Neural cell (in vitro differentiated cells): Measurements from ENCODE around the gene MAPK7. TPM values are rescaled to one million over a fixed set of nuclear protein-coding genes. Genes with fewer than 3 reads are reported as not detected.

Experiments used
- H2AFZ ChIP-seq: fragments of 200-600, 300-800 bp; sonication (generic), shearing (Covaris generic); 2 replicates; pipeline ENCODE4 v1.6.0; 2014; ENCODE audit warnings: low read depth, mild to moderate bottlenecking, antibody characterized with exemption, low read length, moderate library complexity
- H3F3A ChIP-seq: fragments of 200-600 bp; shearing (Covaris generic); 2 replicates; pipeline ENCODE4 v1.6.1; 2016; ENCODE audit warnings: mild to moderate bottlenecking, moderate library complexity, mixed read lengths, antibody characterized with exemption, low read length; ENCODE audit not compliant: insufficient read depth, poor library complexity, severe bottlenecking
- H3K27ac ChIP-seq: fragments of 200-600, 300-800 bp; sonication (generic), shearing (Covaris generic); 2 replicates; pipeline ENCODE4 v1.5.1; 2014; ENCODE audit warnings: mild to moderate bottlenecking, low read length, moderate library complexity
- H3K27me3 ChIP-seq: fragments of 300-800, 200-600 bp; sonication (generic), shearing (Covaris generic); 2 replicates; pipeline ENCODE4 v1.6.0; 2014; ENCODE audit warnings: mild to moderate bottlenecking, low read depth, low read length, moderate library complexity; ENCODE audit not compliant: insufficient read depth
- H3K36me3 ChIP-seq: fragments of 300-800, 200-600 bp; sonication (generic), shearing (Covaris generic); 2 replicates; pipeline ENCODE4 v1.5.1; 2014; ENCODE audit warnings: mild to moderate bottlenecking, antibody characterized with exemption, low read length, moderate library complexity; ENCODE audit not compliant: insufficient read depth
- H3K4me2 ChIP-seq: fragments of 300-800, 200-600 bp; sonication (generic), shearing (Covaris generic); 2 replicates; pipeline ENCODE4 v1.6.0; 2014; ENCODE audit warnings: mild to moderate bottlenecking, low read length
- H3K4me3 ChIP-seq: fragments of 300-800, 200-600 bp; sonication (generic), shearing (Covaris generic); 2 replicates; pipeline ENCODE4 v1.5.1; 2014; ENCODE audit warnings: mild to moderate bottlenecking, low read length, moderate library complexity
- H3K79me2 ChIP-seq: fragments of 200-600 bp; shearing (Covaris generic); replicated peaks from 2 replicates; pipeline ENCODE4 v1.6.0; 2014; ENCODE audit warnings: mild to moderate bottlenecking, low read length, moderate library complexity; ENCODE audit not compliant: insufficient read depth
- H3K9ac ChIP-seq: fragments of 300-800, 200-600 bp; sonication (generic), shearing (Covaris generic); 2 replicates; pipeline ENCODE4 v1.6.1; 2016; ENCODE audit warnings: mild to moderate bottlenecking, low read length, mixed read lengths
- H3K9me2 ChIP-seq: fragments of 200-600 bp; shearing (Covaris generic); 2 replicates; pipeline ENCODE4 v1.6.1; 2016; ENCODE audit warnings: mild to moderate bottlenecking, low read length, mixed read lengths; ENCODE audit not compliant: insufficient read depth
- H3K9me3 ChIP-seq: fragments of 200-600, 300-800 bp; sonication (generic), shearing (Covaris generic); 2 replicates; pipeline ENCODE4 v1.6.1; 2016; ENCODE audit warnings: mild to moderate bottlenecking, mixed run types, low read length, moderate library complexity, mixed read lengths
- H4K20me1 ChIP-seq: fragments of 200-600 bp; shearing (Covaris generic); 2 replicates; pipeline ENCODE4 v1.6.1; 2016; ENCODE audit warnings: mild to moderate bottlenecking, mixed run types; ENCODE audit not compliant: insufficient read depth
- EP300 ChIP-seq: fragments of 450-650 bp; conservative IDR thresholded peaks from 2 replicates; pipeline ENCODE4 v1.6.1; 2014; ENCODE audit warnings: antibody characterized with exemption, mild to moderate bottlenecking, moderate library complexity; ENCODE audit not compliant: poor library complexity, severe bottlenecking
- EZH2 ChIP-seq: fragments of 200-600, 300-800 bp; shearing (Covaris generic), sonication (generic); IDR thresholded peaks from 2 replicates; pipeline ENCODE4 v1.6.1; 2014; ENCODE audit warnings: antibody characterized with exemption, low read length, borderline replicate concordance, mild to moderate bottlenecking; ENCODE audit not compliant: insufficient read depth, poor library complexity, severe bottlenecking
- MXI1 ChIP-seq: fragments of 450-650 bp; conservative IDR thresholded peaks from 2 replicates; pipeline ENCODE4 v1.6.1; 2014; ENCODE audit warnings: antibody characterized with exemption, mild to moderate bottlenecking; ENCODE audit not compliant: poor library complexity, severe bottlenecking
- POLR2AphosphoS5 ChIP-seq: IDR thresholded peaks from 2 replicates; pipeline ENCODE4 v1.6.1; 2012
- RAD21 ChIP-seq: fragments of 450-650 bp; conservative IDR thresholded peaks from 2 replicates; pipeline ENCODE4 v1.6.1; 2014; ENCODE audit warnings: antibody characterized with exemption, mild to moderate bottlenecking, moderate library complexity
- SMC3 ChIP-seq: fragments of 450-650 bp; conservative IDR thresholded peaks from 2 replicates; pipeline ENCODE4 v1.6.1; 2014; ENCODE audit warnings: antibody characterized with exemption, mild to moderate bottlenecking, moderate library complexity; ENCODE audit not compliant: poor library complexity
- TAF1 ChIP-seq: IDR thresholded peaks from 2 replicates; pipeline ENCODE4 v1.6.1; 2012; ENCODE audit warnings: low read depth
- polyA plus RNA-seq: library from polyadenylated mRNA; depleted of rRNA; stranded (reverse); fragments of >200 nt; gene quantifications from 2 replicates; pipeline ENCODE4 v1.2.3, GENCODE V29; 2014
- TF ChIP-seq, protein P1 (sequence below): fragments of 450-650 bp; IDR thresholded peaks from 2 replicates; pipeline ENCODE4 v1.5.1; 2014; ENCODE audit warnings: antibody characterized with exemption, mild to moderate bottlenecking, moderate library complexity; ENCODE audit not compliant: poor library complexity, severe bottlenecking
- TF ChIP-seq, protein P2 (sequence below): IDR thresholded peaks from 2 replicates; pipeline ENCODE4 v1.6.1; 2012; ENCODE audit warnings: borderline replicate concordance

Gene MAPK7
- polyA plus RNA-seq, 1 donor from 2014 or later, result 18.8 TPM

DNA sequence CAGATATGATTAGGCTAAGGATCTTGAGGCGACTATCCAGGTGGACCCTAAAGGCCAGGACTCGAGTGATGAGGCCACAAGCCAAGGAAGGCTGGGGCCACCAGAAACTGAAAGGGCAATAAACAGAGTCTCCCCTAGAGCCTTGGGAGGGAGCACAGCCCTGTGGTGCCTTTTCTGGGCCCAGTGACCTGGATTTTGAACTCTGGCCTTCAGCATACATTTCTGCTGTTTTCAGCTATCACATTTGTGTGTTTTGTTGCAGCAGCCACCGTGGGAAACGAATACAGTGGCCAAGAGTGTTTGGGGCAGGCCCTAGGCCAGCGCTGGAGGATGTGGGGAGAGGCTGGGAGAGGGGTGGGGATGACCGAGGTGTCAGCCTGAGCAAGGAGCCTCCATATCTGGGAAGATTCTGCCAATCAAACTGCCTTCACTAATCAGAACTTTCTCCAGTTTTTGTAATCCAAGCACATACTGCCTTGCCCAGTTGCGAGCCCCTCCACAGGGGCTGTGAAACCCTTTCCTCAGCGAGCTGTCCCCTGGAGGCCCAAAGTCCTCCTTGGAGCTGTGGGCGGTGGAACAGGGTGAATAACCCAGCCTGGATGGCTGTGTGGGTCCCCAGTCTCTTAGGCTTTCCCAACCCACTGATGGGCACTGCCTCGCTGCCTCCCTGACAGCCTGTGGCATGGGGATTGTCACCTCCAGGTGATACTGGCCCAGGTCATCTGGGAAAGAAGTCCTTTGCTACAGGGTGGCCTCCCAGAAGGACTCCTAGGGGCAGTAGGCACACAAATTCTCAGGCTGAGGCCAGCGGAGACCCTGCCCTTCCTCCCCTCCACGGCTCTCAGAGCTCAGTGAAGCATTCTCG is 32.6 kb upstream of the MAPK7 start:
- H3K9me3 ChIP-seq, result no peaks in the 10 kb centered on the region
- no peak overlapping the region for H3K27ac ChIP-seq
- no peaks in the 10 kb centered on the region for H3K9me2 ChIP-seq
- H3K4me2 ChIP-seq, result no peak overlapping the region
- TF ChIP-seq SMC3 (no peak), POLR2AphosphoS5 (peak; percentile 4), EZH2 (no peak), TAF1 (no peak), EP300 (no peak)
- TF ChIP-seq, protein P1, sequence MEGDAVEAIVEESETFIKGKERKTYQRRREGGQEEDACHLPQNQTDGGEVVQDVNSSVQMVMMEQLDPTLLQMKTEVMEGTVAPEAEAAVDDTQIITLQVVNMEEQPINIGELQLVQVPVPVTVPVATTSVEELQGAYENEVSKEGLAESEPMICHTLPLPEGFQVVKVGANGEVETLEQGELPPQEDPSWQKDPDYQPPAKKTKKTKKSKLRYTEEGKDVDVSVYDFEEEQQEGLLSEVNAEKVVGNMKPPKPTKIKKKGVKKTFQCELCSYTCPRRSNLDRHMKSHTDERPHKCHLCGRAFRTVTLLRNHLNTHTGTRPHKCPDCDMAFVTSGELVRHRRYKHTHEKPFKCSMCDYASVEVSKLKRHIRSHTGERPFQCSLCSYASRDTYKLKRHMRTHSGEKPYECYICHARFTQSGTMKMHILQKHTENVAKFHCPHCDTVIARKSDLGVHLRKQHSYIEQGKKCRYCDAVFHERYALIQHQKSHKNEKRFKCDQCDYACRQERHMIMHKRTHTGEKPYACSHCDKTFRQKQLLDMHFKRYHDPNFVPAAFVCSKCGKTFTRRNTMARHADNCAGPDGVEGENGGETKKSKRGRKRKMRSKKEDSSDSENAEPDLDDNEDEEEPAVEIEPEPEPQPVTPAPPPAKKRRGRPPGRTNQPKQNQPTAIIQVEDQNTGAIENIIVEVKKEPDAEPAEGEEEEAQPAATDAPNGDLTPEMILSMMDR, result no peak
- H3K79me2 ChIP-seq, result no peaks in the 10 kb centered on the region
- H3K27me3 ChIP-seq, result no peaks in the 10 kb centered on the region
- no peaks in the 10 kb centered on the region for H3F3A ChIP-seq
- no peaks in the 10 kb centered on the region for H4K20me1 ChIP-seq
- H3K4me3 ChIP-seq, result no peak overlapping the region
- no peak overlapping the region for H2AFZ ChIP-seq
- no peaks in the 10 kb centered on the region for H3K36me3 ChIP-seq
- no peak overlapping the region for H3K9ac ChIP-seq

DNA sequence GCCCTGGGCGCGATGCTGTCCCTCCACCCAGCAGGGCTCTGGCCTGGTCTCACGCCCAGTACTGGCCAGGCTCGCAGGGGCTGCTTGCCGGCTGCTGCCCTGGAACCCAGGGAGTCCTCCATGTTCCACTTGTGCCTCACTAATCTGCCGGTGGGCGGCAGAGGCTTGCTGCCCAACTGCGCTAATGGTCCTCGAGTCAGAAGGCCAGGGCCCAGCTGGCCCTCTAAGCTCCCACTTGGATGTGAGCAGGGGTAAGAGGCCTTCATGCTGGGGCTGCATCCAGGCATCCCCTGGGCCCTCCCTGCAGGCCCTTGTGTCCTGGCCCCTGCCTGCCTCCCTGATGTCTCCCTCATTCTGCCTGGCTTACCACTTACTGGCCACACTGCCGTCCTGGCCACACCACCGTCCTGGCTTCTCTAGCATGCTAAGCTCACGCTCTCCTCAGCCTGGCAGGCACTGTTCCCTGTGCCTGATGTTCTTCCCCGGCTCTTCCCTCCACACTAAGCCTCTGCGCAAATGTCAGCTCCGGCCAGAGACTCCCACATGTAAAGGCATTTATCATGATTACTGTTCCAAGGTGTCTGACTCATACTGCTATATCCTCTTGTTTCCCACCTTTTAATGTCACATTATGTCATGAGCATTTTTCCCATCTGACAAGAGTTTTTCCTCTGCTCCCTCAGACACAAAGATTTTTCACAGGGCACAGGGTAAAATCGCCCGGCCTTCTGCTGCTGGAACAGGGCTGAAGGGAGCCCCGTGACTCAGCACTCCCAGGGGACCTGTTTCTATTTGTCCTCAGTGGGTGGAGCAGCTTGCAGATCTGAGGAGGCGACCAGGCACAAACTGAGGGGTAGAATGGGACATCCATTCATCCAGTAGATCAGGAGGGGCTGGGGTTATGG is 31.7 kb upstream of the MAPK7 start:
- Histone ChIP-seq H3K9me3 (no peaks in the 10 kb centered on the region), H3K27me3 (no peaks in the 10 kb centered on the region), H3K27ac (no peak overlapping the region), H3K9me2 (no peaks in the 10 kb centered on the region), H3K4me3 (no peak overlapping the region), H2AFZ (no peak overlapping the region), H3F3A (no peaks in the 10 kb centered on the region), H4K20me1 (no peaks in the 10 kb centered on the region), H3K4me2 (no peak overlapping the region), H3K36me3 (no peaks in the 10 kb centered on the region), H3K9ac (no peak overlapping the region), H3K79me2 (no peaks in the 10 kb centered on the region)
- TF ChIP-seq, protein P2, sequence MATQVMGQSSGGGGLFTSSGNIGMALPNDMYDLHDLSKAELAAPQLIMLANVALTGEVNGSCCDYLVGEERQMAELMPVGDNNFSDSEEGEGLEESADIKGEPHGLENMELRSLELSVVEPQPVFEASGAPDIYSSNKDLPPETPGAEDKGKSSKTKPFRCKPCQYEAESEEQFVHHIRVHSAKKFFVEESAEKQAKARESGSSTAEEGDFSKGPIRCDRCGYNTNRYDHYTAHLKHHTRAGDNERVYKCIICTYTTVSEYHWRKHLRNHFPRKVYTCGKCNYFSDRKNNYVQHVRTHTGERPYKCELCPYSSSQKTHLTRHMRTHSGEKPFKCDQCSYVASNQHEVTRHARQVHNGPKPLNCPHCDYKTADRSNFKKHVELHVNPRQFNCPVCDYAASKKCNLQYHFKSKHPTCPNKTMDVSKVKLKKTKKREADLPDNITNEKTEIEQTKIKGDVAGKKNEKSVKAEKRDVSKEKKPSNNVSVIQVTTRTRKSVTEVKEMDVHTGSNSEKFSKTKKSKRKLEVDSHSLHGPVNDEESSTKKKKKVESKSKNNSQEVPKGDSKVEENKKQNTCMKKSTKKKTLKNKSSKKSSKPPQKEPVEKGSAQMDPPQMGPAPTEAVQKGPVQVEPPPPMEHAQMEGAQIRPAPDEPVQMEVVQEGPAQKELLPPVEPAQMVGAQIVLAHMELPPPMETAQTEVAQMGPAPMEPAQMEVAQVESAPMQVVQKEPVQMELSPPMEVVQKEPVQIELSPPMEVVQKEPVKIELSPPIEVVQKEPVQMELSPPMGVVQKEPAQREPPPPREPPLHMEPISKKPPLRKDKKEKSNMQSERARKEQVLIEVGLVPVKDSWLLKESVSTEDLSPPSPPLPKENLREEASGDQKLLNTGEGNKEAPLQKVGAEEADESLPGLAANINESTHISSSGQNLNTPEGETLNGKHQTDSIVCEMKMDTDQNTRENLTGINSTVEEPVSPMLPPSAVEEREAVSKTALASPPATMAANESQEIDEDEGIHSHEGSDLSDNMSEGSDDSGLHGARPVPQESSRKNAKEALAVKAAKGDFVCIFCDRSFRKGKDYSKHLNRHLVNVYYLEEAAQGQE, result no peak
- TF ChIP-seq SMC3 (no peak), MXI1 (no peak), RAD21 (no peak), EP300 (no peak), POLR2AphosphoS5 (no peak), TAF1 (no peak), EZH2 (no peak)
- TF ChIP-seq, protein P1, result no peak
